K562 (cell line): ENCODE data around the gene MCL1. TPM values are rescaled to one million over a fixed set of nuclear protein-coding genes. Genes with fewer than 3 reads are reported as not detected.

Experiments used
- ATAC-seq: fragments of 200-7000 bp; cut with Tn5 transposase; 3 replicates; pipeline ENCODE4 v1.9.1; 2020; ENCODE audit warnings: moderate library complexity
- BruUV-seq: library from RNA; stranded (reverse); fragments of 400-500 nt; replicated peaks from 2 replicates; lab custom pipeline; 2021; lab: Mats Ljungman, UMichigan
- CTCF ChIA-PET: fragments of 300-600 bp; formaldehyde crosslinking; extraction: SDS; loops from one replicate; lab custom pipeline; 2021; ENCODE audit warnings: low intra/inter-chr PET ratio; lab: Yijun Ruan, JAX
- POLR2A ChIA-PET: fragments of 300-600, 350-650 bp; sonication (Branson Sonifier 250); formaldehyde crosslinking; extraction: SDS; loops from one replicate; lab custom pipeline; 2021; ENCODE audit warnings: antibody characterized with exemption, inconsistent platforms; lab: Yijun Ruan, JAX
- DNase-seq, 4 experiments: peaks; one replicate each; pipeline versions ENCODE4 v3.0.0 to v3.0.0-alpha.2; 2011 to 2018; ENCODE audit warnings: low spot score in 3 of 4, mixed read lengths in 3 of 4; ENCODE audit errors: extremely low read depth in 1 of 4
- FAIRE-seq: peaks from 2 replicates; lab custom pipeline; 2011; peaks lifted over from hg19 to GRCh38; lab: Jason Lieb, UNC
- H2AFZ ChIP-seq: 2 replicates; pipeline ENCODE4 v1.6.0; 2011; ENCODE audit warnings: low read depth, low read length, control low read depth, inconsistent platforms
- H3K27ac ChIP-seq: fragments of 200-600 bp; 3 replicates; pipeline ENCODE4 v1.8.0; 2011; ENCODE audit warnings: low read depth, mild to moderate bottlenecking, control low read depth, inconsistent platforms, low read length, moderate library complexity, mixed read lengths; ENCODE audit errors: extremely low read depth
- H3K27me3 ChIP-seq, 2 experiments: fragments of 300-600 bp in 1 of 2; 2 replicates in 1 of 2; 3 replicates in 1 of 2; pipeline versions ENCODE4 v1.6.0 to v1.8.0; 2011; ENCODE audit warnings: inconsistent platforms in 2 of 2, low read length in 2 of 2, mild to moderate bottlenecking in 1 of 2, mixed read lengths in 1 of 2, moderate library complexity in 1 of 2; ENCODE audit not compliant: control insufficient read depth in 2 of 2, insufficient read depth in 2 of 2
- H3K36me3 ChIP-seq: fragments of 300-600 bp; 3 replicates; pipeline ENCODE4 v1.8.0; 2011; ENCODE audit warnings: mild to moderate bottlenecking, low read length, inconsistent platforms; ENCODE audit not compliant: control insufficient read depth, insufficient read depth
- H3K4me1 ChIP-seq, 2 experiments: fragments of 200-600 bp in 1 of 2; replicated peaks in 1 of 2; 2 replicates in 1 of 2; 3 replicates in 1 of 2; pipeline versions ENCODE4 v1.5.1 to v1.8.0; 2011; ENCODE audit warnings: inconsistent platforms in 2 of 2, low read length in 2 of 2, mild to moderate bottlenecking in 1 of 2, mixed read lengths in 1 of 2, moderate library complexity in 1 of 2; ENCODE audit not compliant: control insufficient read depth in 2 of 2, insufficient read depth in 2 of 2
- H3K4me2 ChIP-seq: 2 replicates; pipeline ENCODE4 v1.6.1; 2011; ENCODE audit warnings: low read length, control low read depth, inconsistent platforms, mixed read lengths; ENCODE audit not compliant: insufficient read depth
- H3K4me3 ChIP-seq: fragments of 200-600 bp; sonication (generic), shearing (Covaris generic); 2 replicates; pipeline ENCODE4 v1.5.1; 2016; ENCODE audit warnings: control low read depth, inconsistent platforms
- H3K79me2 ChIP-seq: fragments of 200-600 bp; 3 replicates; pipeline ENCODE4 v1.8.0; 2011; ENCODE audit warnings: low read length, inconsistent platforms; ENCODE audit not compliant: control insufficient read depth, insufficient read depth
- H3K9ac ChIP-seq, 2 experiments: 2 replicates each; pipeline versions ENCODE4 v1.6.0 to v1.6.1; 2011; ENCODE audit warnings: low read depth in 2 of 2, low read length in 2 of 2, control low read depth in 1 of 2, inconsistent platforms in 1 of 2, mild to moderate bottlenecking in 1 of 2, mixed read lengths in 1 of 2; ENCODE audit not compliant: insufficient read depth in 1 of 2
- H3K9me1 ChIP-seq: one replicate; pipeline ENCODE4 v1.6.0; 2011; ENCODE audit warnings: inconsistent platforms, mild to moderate bottlenecking, low read length, moderate library complexity; ENCODE audit not compliant: control insufficient read depth, insufficient read depth
- H3K9me3 ChIP-seq: replicated peaks from 2 replicates; pipeline ENCODE4 v1.5.1; 2011; ENCODE audit warnings: low read depth, low read length, inconsistent platforms; ENCODE audit not compliant: control insufficient read depth, insufficient read depth
- H4K20me1 ChIP-seq: replicated peaks from 2 replicates; pipeline ENCODE4 v1.6.1; 2011; ENCODE audit warnings: low read length, inconsistent platforms, mixed read lengths; ENCODE audit not compliant: control insufficient read depth, insufficient read depth
- ATF1 ChIP-seq, 2 experiments: fragments of 450-650 bp in 1 of 2; IDR thresholded peaks; 2 replicates each; pipeline ENCODE4 v1.6.1; 2016; ENCODE audit warnings: missing compliant biosample characterization in 1 of 2, missing genetic modification characterization in 1 of 2
- CHD4 ChIP-seq: fragments of 200-600 bp; sonication (generic); IDR thresholded peaks from 3 replicates; pipeline ENCODE4 v1.6.1; 2012; ENCODE audit warnings: low read depth, mild to moderate bottlenecking, mixed read lengths, low read length, inconsistent platforms; ENCODE audit not compliant: insufficient read depth, insufficient replicate concordance, poor library complexity, severe bottlenecking
- LCOR ChIP-seq: sonication (generic); formaldehyde crosslinking; IDR thresholded peaks from 2 replicates; pipeline ENCODE4 v1.8.0; 2022; ENCODE audit warnings: mild to moderate bottlenecking, missing genetic modification reagents
- MCM3 ChIP-seq: fragments of 450-650 bp; IDR thresholded peaks from 2 replicates; pipeline ENCODE4 v1.6.1; 2016
- NBN ChIP-seq: fragments of 450-650 bp; IDR thresholded peaks from 2 replicates; pipeline ENCODE4 v1.6.1; 2016; ENCODE audit warnings: low read depth, mild to moderate bottlenecking
- PHB2 ChIP-seq: fragments of 450-650 bp; IDR thresholded peaks from 2 replicates; pipeline ENCODE4 v1.6.1; 2017; ENCODE audit warnings: low read depth
- RBM17 ChIP-seq: fragments of 200-400 bp; formaldehyde crosslinking; IDR thresholded peaks from 2 replicates; pipeline ENCODE4 v1.6.1; 2017; ENCODE audit warnings: low read depth, mild to moderate bottlenecking, low read length, borderline replicate concordance
- SLC30A9 ChIP-seq: fragments of 250-450 bp; sonication (Bioruptor Pico); IDR thresholded peaks from 2 replicates; pipeline ENCODE4 v1.8.0; 2022; ENCODE audit warnings: mild to moderate bottlenecking, moderate library complexity
- SREBF2 ChIP-seq: sonication (generic); formaldehyde crosslinking; IDR thresholded peaks from 2 replicates; pipeline ENCODE4 v1.4.0; 2020; ENCODE audit warnings: mild to moderate bottlenecking, missing genetic modification reagents
- ZBTB2 ChIP-seq: fragments of 450-650 bp; IDR thresholded peaks from 2 replicates; pipeline ENCODE4 v1.6.1; 2016; ENCODE audit warnings: antibody characterized with exemption
- ZBTB33 ChIP-seq: sonication (generic); formaldehyde crosslinking; IDR thresholded peaks from 2 replicates; pipeline ENCODE4 v1.8.1; 2023; ENCODE audit warnings: mild to moderate bottlenecking, missing genetic modification reagents
- ZNF280A ChIP-seq: fragments of 450-650 bp; IDR thresholded peaks from 2 replicates; pipeline ENCODE4 v1.6.1; 2018; ENCODE audit warnings: mild to moderate bottlenecking, low read depth; ENCODE audit not compliant: partially characterized antibody
- ZNF431 ChIP-seq: sonication (generic); formaldehyde crosslinking; IDR thresholded peaks from 2 replicates; pipeline ENCODE4 v1.8.0; 2022; ENCODE audit warnings: mild to moderate bottlenecking, missing genetic modification reagents
- ZNF507 ChIP-seq: conservative IDR thresholded peaks from 2 replicates; pipeline ENCODE4 v1.6.1; 2017; ENCODE audit warnings: missing genetic modification characterization, missing compliant biosample characterization
- ZZZ3 ChIP-seq: fragments of 450-650 bp; IDR thresholded peaks from 2 replicates; pipeline ENCODE4 v1.6.1; 2016; ENCODE audit warnings: antibody characterized with exemption, mild to moderate bottlenecking, moderate library complexity
- WGBS: fragments of 100-300 bp; shearing (Covaris generic); methylation state at CpG from one replicate; pipeline ENCODE4 v1.1.6; 2016; ENCODE audit warnings: low coverage, mixed read lengths; ENCODE audit not compliant: insufficient coverage; ENCODE audit errors: missing lambda C conversion rate; 5-methylcytosine and 5-hydroxymethylcytosine counted together
- in situ Hi-C: fragments of 300-500 bp; cut with MboI; formaldehyde crosslinking; loops from 4 replicates; pipeline ENCODE4 v1.15.0; 2018; ENCODE audit warnings: inconsistent platforms, mixed read lengths
- intact Hi-C: fragments of 100-400 bp; cut with micrococcal nuclease; formaldehyde crosslinking; loops from 2 replicates; pipeline ENCODE4 v1.14.2; 2022
- polyA plus RNA-seq, 8 experiments: library from polyadenylated mRNA; depleted of rRNA in 4 of 8; stranded (reverse) in 5 of 8; unstranded in 3 of 8; fragments of >200 nt; fragmentation: Nextera tagmentation in 2 of 8; fragmentation: Illumina TruSeq in 1 of 8; extraction: Ambion mirVana in 2 of 8; extraction: Trizol in 1 of 8; gene quantifications; 2 replicates each; pipeline versions ENCODE4 v1.2.1 to v1.2.3, GENCODE V29; 2011 to 2014; ENCODE audit warnings: inconsistent platforms in 1 of 8, missing spikeins in 1 of 8
- total RNA-seq, 7 experiments: library from RNA; depleted of rRNA in 6 of 7; stranded (reverse); fragments of >200 nt in 6 of 7; fragmentation: Illumina TruSeq in 2 of 7; extraction: Trizol in 2 of 7; gene quantifications; 2 replicates each; pipeline versions ENCODE4 v1.2.1 to v1.2.3, GENCODE V29; 2011 to 2021; ENCODE audit warnings: low replicate concordance in 1 of 7

Gene MCL1
- total and polyA plus RNA-seq, 9 of the 15 experiments (the other 6 are each of a cell fraction or from before 2014, with no cell fraction given), result 27.1 to 224 (median 138) TPM

- ChIA-PET POLR2A (interaction anchor here (1.3 to 2.9 kb wide), 3 partner anchors 10 to 30 kb away, joined by 4 to 16 read pairs (median 6); partner anchors contain the start of genes ENSA and MCL1), CTCF (no interaction called here)
- Histone ChIP-seq H4K20me1 (no peaks in the 10 kb centered on the region), H3K27ac (peak overlapping the region; percentile 21; the same call in 1 of the 3 replicates), H3K9me3 (no peaks in the 10 kb centered on the region), H3K9me1 (no peaks in the 10 kb centered on the region), H3K36me3 (peaks cover 21% of the 10 kb centered on the region; the same call in 2 of the 3 replicates), H3K4me2 (no peak overlapping the region), H2AFZ (no peak overlapping the region), H3K4me3 (no peak overlapping the region), H3K79me2 (peaks cover 8% of the 10 kb centered on the region; the same call in 2 of the 3 replicates), H3K4me1 (peaks cover 27 to 40% of the 10 kb centered on the region in 2 experiments), H3K27me3 (no peaks in the 10 kb centered on the region), H3K9ac (no peak overlapping the region)
- DNase-seq (no peak), ATAC-seq (no peak), FAIRE-seq (no peak)
- in situ Hi-C loops, result no loop called here
- intact Hi-C loops, result loop anchor here (10.0 kb wide), 1 partner anchor 365 kb away; the partner anchor contains the start of gene CERS2
- WGBS, result 76% methylated on average over 2 of the region's 2 CpGs
- BruUV-seq, result no TSS peak
- TF ChIP-seq ZNF280A (no peak), RBM17 (no peak), SLC30A9 (no peak), ZNF507 (tag) (no peak), LCOR (no peak), ZZZ3 (no peak), ZBTB33 (no peak), ZBTB2 (no peak), PHB2 (no peak), MCM3 (no peak), ATF1 (CRISPR knock-in tag; IDR thresholded peaks at IDR 0.05) (no peak), ATF1 (tag; IDR thresholded peaks at IDR 0.05) (no peak), CHD4 (no peak), ZNF431 (CRISPR knock-in tag) (no peak), SREBF2 (CRISPR knock-in tag) (no peak), NBN (no peak)
These were observed 30.3 kb upstream of the MCL1 start for GRCh38 chr1:150609732-150610131.
